ENCODE data around the gene PNLIPRP2. TPM values are rescaled to one million over a fixed set of nuclear protein-coding genes. Genes with fewer than 3 reads are reported as not detected.

PNLIPRP2 gene
- total RNA-seq, 2 experiments from 2014 or later: not detected

- Mint-ChIP-seq H3K9me3 (no peaks in the 10 kb centered on the region), H3K36me3 (no peaks in the 10 kb centered on the region), H3K4me3 (no peak overlapping the region), H3K27ac (no peak overlapping the region), H3K27me3 (peaks cover 3% of the 10 kb centered on the region), H3K4me1 (no peaks in the 10 kb centered on the region)
- no peak for DNase-seq
- ATAC-seq (ENCODE audit: low read depth): no peak
- POLR2A ChIA-PET: no interaction called here
These were observed 33.1 kb downstream of the PNLIPRP2 start for GRCh38 chr10:116653885-116654284.

- H3K27me3 Mint-ChIP-seq: peaks cover 3% of the 10 kb centered on the region
- POLR2A ChIA-PET: no interaction called here
- no peak overlapping the region for H3K4me3 Mint-ChIP-seq
- no peak overlapping the region for H3K27ac Mint-ChIP-seq
- no peak for DNase-seq
- H3K4me1 Mint-ChIP-seq: no peaks in the 10 kb centered on the region
- H3K9me3 Mint-ChIP-seq: no peaks in the 10 kb centered on the region
- no peaks in the 10 kb centered on the region for H3K36me3 Mint-ChIP-seq
- no peak for ATAC-seq (ENCODE audit: low read depth)
These were observed 34.1 kb downstream of the PNLIPRP2 start for GRCh38 chr10:116654816-116655215.

GRCh38 chr10:116655568-116655967 is 34.8 kb downstream of the PNLIPRP2 start:
- no peak for ATAC-seq (ENCODE audit: low read depth)
- POLR2A ChIA-PET: no interaction called here
- Mint-ChIP-seq H3K36me3 (no peaks in the 10 kb centered on the region), H3K4me1 (no peaks in the 10 kb centered on the region), H3K9me3 (no peaks in the 10 kb centered on the region), H3K27me3 (peaks cover 3% of the 10 kb centered on the region), H3K27ac (no peak overlapping the region), H3K4me3 (no peak overlapping the region)
- no peak for DNase-seq

GRCh38 chr10:116656044-116656443 is 35.3 kb downstream of the PNLIPRP2 start:
- POLR2A ChIA-PET: no interaction called here
- no peak overlapping the region for H3K4me3 Mint-ChIP-seq
- H3K27ac Mint-ChIP-seq: no peak overlapping the region
- DNase-seq: no peak
- H3K27me3 Mint-ChIP-seq: peaks cover 3% of the 10 kb centered on the region
- no peak for ATAC-seq (ENCODE audit: low read depth)
- H3K9me3 Mint-ChIP-seq: no peaks in the 10 kb centered on the region
- H3K4me1 Mint-ChIP-seq: no peaks in the 10 kb centered on the region
- H3K36me3 Mint-ChIP-seq: no peaks in the 10 kb centered on the region

- Mint-ChIP-seq H3K27ac (no peak overlapping the region), H3K4me1 (no peaks in the 10 kb centered on the region), H3K36me3 (no peaks in the 10 kb centered on the region), H3K4me3 (no peak overlapping the region), H3K9me3 (no peaks in the 10 kb centered on the region), H3K27me3 (no peaks in the 10 kb centered on the region)
- POLR2A ChIA-PET: no interaction called here
- DNase-seq (no peak), ATAC-seq (ENCODE audit: low read depth) (no peak)
These were observed 37.3 kb downstream of the PNLIPRP2 start for GRCh38 chr10:116657863-116658551.

GRCh38 chr10:116659049-116659670 is 38.4 kb downstream of the PNLIPRP2 start:
- ATAC-seq (ENCODE audit: low read depth) (no peak), DNase-seq (no peak)
- Mint-ChIP-seq H3K9me3 (no peaks in the 10 kb centered on the region), H3K4me1 (no peaks in the 10 kb centered on the region), H3K36me3 (no peaks in the 10 kb centered on the region), H3K27ac (no peak overlapping the region), H3K4me3 (no peak overlapping the region), H3K27me3 (no peaks in the 10 kb centered on the region)
- POLR2A ChIA-PET: no interaction called here

- Mint-ChIP-seq H3K27me3 (no peaks in the 10 kb centered on the region), H3K9me3 (no peaks in the 10 kb centered on the region), H3K27ac (no peak overlapping the region), H3K4me3 (no peak overlapping the region), H3K4me1 (no peaks in the 10 kb centered on the region), H3K36me3 (no peaks in the 10 kb centered on the region)
- no peak for DNase-seq
- ATAC-seq (ENCODE audit: low read depth): no peak
- POLR2A ChIA-PET: no interaction called here
These were observed 40.1 kb downstream of the PNLIPRP2 start for GRCh38 chr10:116660860-116661259.

GRCh38 chr10:116663342-116663741 is 42.6 kb downstream of the PNLIPRP2 start:
- Mint-ChIP-seq H3K4me3 (no peak overlapping the region), H3K27me3 (no peaks in the 10 kb centered on the region), H3K27ac (no peak overlapping the region), H3K36me3 (no peaks in the 10 kb centered on the region), H3K4me1 (no peaks in the 10 kb centered on the region), H3K9me3 (no peaks in the 10 kb centered on the region)
- no peak for DNase-seq
- no peak for ATAC-seq (ENCODE audit: low read depth)
- POLR2A ChIA-PET: no interaction called here

GRCh38 chr10:116664631-116665030 is 43.9 kb downstream of the PNLIPRP2 start:
- Mint-ChIP-seq H3K27ac (no peak overlapping the region), H3K36me3 (no peaks in the 10 kb centered on the region), H3K27me3 (peaks cover 3% of the 10 kb centered on the region), H3K4me3 (no peak overlapping the region), H3K9me3 (no peaks in the 10 kb centered on the region), H3K4me1 (no peaks in the 10 kb centered on the region)
- POLR2A ChIA-PET: no interaction called here
- DNase-seq (no peak), ATAC-seq (ENCODE audit: low read depth) (no peak)

- H3K27me3 Mint-ChIP-seq: peaks cover 7% of the 10 kb centered on the region
- H3K4me1 Mint-ChIP-seq: no peaks in the 10 kb centered on the region
- H3K36me3 Mint-ChIP-seq: no peaks in the 10 kb centered on the region
- H3K4me3 Mint-ChIP-seq: no peak overlapping the region
- DNase-seq: no peak
- H3K27ac Mint-ChIP-seq: no peak overlapping the region
- POLR2A ChIA-PET: no interaction called here
- ATAC-seq (ENCODE audit: low read depth): no peak
- no peaks in the 10 kb centered on the region for H3K9me3 Mint-ChIP-seq
These were observed 44.9 kb downstream of the PNLIPRP2 start for GRCh38 chr10:116665541-116666125.

GRCh38 chr10:116667484-116667883 is 46.7 kb downstream of the PNLIPRP2 start:
- H3K4me1 Mint-ChIP-seq: no peaks in the 10 kb centered on the region
- no peak for ATAC-seq (ENCODE audit: low read depth)
- no peaks in the 10 kb centered on the region for H3K36me3 Mint-ChIP-seq
- no peak for DNase-seq
- no peaks in the 10 kb centered on the region for H3K9me3 Mint-ChIP-seq
- no peak overlapping the region for H3K27ac Mint-ChIP-seq
- POLR2A ChIA-PET: no interaction called here
- H3K4me3 Mint-ChIP-seq: no peak overlapping the region
- H3K27me3 Mint-ChIP-seq: peaks cover 12% of the 10 kb centered on the region

- H3K4me1 Mint-ChIP-seq: no peaks in the 10 kb centered on the region
- DNase-seq (no peak), ATAC-seq (ENCODE audit: low read depth) (no peak)
- H3K27me3 Mint-ChIP-seq: peaks cover 13% of the 10 kb centered on the region
- H3K27ac Mint-ChIP-seq: no peak overlapping the region
- H3K4me3 Mint-ChIP-seq: no peak overlapping the region
- no peaks in the 10 kb centered on the region for H3K36me3 Mint-ChIP-seq
- POLR2A ChIA-PET: no interaction called here
- H3K9me3 Mint-ChIP-seq: no peaks in the 10 kb centered on the region
These were observed 47.3 kb downstream of the PNLIPRP2 start for GRCh38 chr10:116668018-116668417.

GRCh38 chr10:116668446-116668845 is 47.7 kb downstream of the PNLIPRP2 start:
- POLR2A ChIA-PET: no interaction called here
- no peak overlapping the region for H3K27ac Mint-ChIP-seq
- DNase-seq (no peak), ATAC-seq (ENCODE audit: low read depth) (no peak)
- no peaks in the 10 kb centered on the region for H3K4me1 Mint-ChIP-seq
- no peaks in the 10 kb centered on the region for H3K36me3 Mint-ChIP-seq
- H3K9me3 Mint-ChIP-seq: no peaks in the 10 kb centered on the region
- no peak overlapping the region for H3K4me3 Mint-ChIP-seq
- peaks cover 17% of the 10 kb centered on the region for H3K27me3 Mint-ChIP-seq

- Mint-ChIP-seq H3K4me1 (no peaks in the 10 kb centered on the region), H3K27ac (no peak overlapping the region), H3K36me3 (no peaks in the 10 kb centered on the region), H3K9me3 (no peaks in the 10 kb centered on the region), H3K27me3 (peaks cover 20% of the 10 kb centered on the region), H3K4me3 (no peak overlapping the region)
- no peak for ATAC-seq (ENCODE audit: low read depth)
- DNase-seq: no peak
- POLR2A ChIA-PET: no interaction called here
These were observed 48.3 kb downstream of the PNLIPRP2 start for GRCh38 chr10:116669080-116669479.
